HG03135 (cell line): ENCODE measurements around the gene TMA16.
"Not testable (repeated sequence)": the region's sequence is repeated elsewhere in the genome, so short reads cannot be mapped to it uniquely, and the experiment has no call there.

Experiments used
- ATAC-seq: cut with Tn5 transposase; IDR thresholded peaks from one replicate; pipeline ENCODE4 v1.9.1; 2021; ENCODE audit warnings: mild to moderate bottlenecking, moderate library complexity; ENCODE audit not compliant: unreplicated experiment

TMA16 gene

DNA sequence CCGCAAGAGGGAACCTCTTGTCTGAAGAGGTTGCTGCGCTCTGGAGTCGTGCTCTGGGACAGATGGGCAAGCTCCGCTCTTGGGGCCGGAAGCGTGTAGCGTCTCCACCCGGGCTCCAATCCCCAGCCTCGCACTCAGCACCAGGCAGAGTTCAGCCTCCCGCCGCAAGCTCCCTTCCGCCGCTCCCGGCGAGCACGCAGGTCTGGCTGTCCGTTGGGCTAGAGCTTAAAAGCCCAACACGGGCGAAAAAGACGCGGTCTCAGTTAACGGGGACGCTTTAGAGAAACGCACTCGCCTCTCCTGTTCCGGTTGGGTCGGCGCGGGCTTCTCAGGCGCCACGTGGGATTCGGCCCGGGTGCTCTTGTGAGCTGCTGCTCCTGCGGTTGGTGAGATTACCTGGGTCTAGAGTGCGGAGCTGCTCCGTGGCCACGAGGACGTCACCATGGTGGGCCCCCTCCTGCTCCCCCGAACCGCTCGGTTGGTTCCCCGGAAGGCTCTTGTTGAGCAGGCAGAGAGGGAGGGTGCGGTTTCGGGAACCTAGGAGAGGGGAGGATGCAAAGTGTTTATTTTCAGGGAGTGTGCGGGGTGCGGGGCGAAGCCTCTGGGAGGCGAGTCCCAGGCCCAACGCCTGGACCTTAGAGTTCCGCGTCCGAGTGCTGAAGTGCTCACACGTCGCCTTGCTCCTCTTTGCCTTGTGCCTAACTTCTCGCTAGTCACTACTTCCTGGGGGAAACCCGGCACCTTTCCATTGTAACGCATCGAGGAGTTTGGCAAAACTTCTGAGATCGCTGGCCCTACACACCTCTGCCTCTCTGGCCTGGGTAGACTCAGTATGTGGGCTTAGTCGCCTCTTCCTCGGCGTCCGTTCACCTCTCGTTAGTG, at the start of gene TMA16:
TSS of gene TMA16 (plus strand) at position 331 of the 882 bp plus-strand sequence. CDS start at position 443, 112 bp downstream.
- ATAC-seq: peak; percentile 87

- not testable (repeated sequence) for ATAC-seq
Measured at GRCh38 chr4:163447023-163447422, 47.5 kb upstream of the TMA16 start.

GRCh38 chr4:163447481-163447880, 47.0 kb upstream of the TMA16 start:
- no peak for ATAC-seq

GRCh38 chr4:163448540-163449203, 45.8 kb upstream of the TMA16 start:
- ATAC-seq: no peak

DNA sequence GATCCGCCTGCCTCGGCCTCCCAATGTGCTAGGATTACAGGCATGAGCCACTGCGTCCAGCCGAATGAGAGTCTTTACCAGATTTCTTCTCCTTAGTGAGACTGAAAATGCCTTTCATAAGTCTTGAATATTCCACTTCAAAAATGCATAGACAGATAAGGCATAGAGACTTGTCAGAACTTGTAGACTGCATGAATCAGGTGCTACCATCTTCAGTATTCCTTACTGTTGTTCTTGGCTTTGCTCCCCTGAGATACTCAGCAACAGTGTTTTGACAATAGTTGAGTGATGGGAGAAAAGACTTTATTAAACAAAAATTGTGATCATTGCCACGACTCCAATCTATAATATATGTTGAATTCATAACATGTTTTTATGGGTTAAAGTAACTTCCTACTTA, 31.9 kb upstream of the TMA16 start:
- no peak for ATAC-seq

GRCh38 chr4:163467082-163467770, 27.3 kb upstream of the TMA16 start:
- no peak for ATAC-seq

DNA sequence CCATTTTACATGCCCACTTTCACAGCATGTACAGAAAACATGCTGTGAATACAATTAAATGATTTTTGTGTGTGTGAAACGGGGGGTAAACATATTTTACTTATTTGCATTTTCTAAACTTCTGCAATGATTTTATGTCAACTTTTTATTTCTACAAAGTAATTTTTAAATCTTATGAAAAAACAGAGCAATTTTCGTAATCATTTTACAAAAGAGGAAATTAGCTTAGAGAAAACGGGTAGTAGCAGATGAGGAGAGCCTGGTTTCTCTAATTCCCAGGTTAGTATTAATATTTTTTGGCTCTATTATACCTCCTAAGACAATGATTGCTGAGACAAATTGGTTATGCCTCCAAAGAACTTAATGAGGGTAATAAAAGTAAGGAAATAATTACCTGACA, 24.1 kb upstream of the TMA16 start:
- no peak for ATAC-seq

- no peak for ATAC-seq
Measured at GRCh38 chr4:163473130-163473529, 21.4 kb upstream of the TMA16 start.

- no peak for ATAC-seq
Measured at GRCh38 chr4:163473576-163473975, 20.9 kb upstream of the TMA16 start, which contains the start of gene TKTL2. Gene TKTL2 (minus strand): TSS chr4:163473754. CDS start chr4:163473734, 20 bp downstream.

GRCh38 chr4:163474027-163474426, 20.5 kb upstream of the TMA16 start:
- no peak for ATAC-seq

DNA sequence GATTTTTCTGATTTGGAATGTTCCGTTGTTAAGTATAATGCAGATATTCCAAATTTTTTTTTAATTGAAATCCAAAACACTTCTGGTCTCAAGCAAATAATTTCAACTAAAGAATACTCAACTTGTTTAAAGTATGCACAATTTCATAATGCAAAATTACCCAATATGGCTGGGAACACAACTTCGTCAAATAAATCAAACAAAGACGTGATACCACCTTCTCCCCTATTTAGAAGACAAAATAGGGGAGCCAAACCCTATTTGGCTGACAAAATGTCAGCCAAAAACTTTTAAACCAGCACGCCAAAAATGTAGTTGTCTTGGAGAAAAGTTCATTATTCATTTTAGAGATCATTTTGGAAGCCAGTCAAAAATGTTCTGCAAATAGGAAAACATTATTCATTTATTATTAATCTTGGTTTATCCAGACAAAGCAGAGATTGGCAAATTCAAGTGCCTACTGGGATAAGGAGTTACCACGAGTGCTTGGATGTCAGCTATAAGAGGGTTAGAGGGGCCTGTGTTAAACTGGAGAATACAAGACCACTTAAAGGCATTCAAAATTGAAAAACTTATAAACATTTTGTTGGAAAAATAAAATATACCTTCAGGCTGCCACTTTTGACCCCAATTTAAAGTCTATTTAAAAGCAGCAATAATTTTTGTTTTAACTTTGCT, 17.6 kb upstream of the TMA16 start:
- ATAC-seq: no peak

GRCh38 chr4:163482190-163482589, 12.3 kb upstream of the TMA16 start:
- peak; percentile 64 for ATAC-seq

DNA sequence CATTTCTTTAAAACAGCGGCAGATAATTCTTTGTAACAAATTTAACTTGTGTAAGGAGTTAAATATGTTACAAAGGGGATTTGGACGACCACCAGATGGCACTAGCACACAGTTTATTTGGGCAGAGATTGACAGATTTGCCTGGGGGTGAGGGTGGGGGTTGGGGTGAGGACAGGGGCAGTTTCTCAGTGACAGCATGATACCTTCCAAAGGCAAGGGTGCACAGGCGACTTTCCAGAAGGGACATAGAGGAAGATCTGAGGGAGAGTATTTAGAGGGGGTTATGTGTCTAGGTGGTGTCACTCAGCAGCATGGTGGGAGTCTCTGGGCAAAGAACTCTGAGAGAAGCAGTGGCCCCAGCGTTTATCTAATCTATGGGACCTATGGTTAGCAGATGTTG, 9.6 kb upstream of the TMA16 start:
- no peak for ATAC-seq

DNA sequence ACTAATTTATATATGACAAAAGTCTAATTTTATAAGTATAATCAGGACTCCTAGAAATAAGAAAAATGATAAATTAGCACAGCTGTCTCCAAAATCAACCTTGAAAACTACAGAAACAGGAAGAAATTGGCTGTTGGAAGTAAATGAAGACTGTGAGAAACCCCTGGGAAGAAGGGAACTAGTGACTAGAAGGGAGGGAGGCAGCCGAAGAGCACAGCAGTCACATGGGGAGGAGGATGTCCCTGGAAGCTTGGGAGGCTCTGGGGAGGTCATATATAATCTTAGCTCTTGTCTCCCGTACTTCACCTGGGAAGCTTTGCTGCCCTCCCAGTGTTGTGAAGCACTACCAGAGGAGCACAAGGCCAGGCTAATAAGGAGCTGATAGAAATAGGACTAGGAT, 8.9 kb upstream of the TMA16 start:
- no peak for ATAC-seq

DNA sequence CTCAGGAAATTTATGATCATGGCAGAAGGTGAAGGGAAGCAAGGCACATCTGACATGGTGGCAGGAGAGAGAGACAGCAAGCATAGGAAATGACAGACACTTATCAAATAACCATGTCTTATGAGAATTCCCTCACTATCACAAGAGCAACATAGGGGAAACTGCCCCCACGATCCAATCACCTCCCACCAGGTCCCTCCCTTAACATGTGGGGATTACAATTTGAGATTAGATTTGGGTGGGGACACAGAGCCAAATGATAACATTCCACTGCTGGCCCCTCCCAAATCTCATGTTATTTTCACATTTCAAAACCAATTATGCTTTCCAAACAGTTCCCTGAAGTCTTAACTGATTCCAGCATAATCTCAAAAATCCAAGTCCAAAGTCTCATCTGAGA, 8.2 kb upstream of the TMA16 start:
- ATAC-seq: no peak

DNA sequence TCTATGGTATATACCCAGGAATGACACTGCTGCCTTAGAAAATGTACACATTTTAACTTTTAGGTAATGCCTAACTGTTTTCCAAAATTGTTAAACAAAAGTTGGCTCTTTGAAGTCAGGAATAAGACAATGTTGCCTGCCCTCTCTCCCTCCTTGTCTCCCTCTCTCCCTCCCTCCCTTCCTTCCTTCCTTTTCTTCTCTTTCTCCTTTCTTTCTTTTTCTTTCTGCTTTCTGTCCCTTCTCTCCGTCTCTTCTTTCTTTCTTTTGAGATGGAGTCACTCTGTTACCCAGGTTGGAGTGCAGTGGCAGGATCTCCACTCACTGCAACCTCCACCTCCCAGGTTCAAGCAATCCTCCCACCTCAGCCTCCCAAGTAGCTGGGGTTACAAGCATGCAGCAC, 4.6 kb upstream of the TMA16 start:
- ATAC-seq: no peak

DNA sequence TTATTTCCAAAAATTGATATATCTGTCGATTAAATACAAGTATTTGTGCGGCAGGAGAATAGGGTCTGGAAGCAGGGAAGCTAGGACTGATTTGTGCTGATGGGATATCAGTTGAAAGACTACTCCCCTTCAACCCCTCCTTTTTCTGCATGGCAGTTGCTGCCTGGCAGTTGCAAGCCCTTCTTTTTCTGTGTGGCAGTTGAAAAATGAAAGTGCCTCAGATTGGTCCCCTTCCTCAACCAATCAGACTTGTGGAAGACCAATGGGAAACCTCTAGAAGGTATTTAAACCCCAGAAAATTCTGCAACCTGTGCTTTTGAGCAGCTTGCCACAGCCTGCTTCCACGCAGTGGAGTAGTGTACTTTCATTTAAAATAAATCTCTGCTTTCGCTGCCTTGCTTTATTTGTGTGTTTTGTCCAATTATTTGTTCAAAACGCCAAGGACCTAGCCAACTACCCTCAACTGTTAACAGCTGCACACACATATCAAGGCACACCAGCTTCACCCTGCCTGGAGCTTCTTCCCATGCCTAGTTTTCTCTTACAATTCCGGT, 1.5 kb upstream of the TMA16 start:
- ATAC-seq: no peak

DNA sequence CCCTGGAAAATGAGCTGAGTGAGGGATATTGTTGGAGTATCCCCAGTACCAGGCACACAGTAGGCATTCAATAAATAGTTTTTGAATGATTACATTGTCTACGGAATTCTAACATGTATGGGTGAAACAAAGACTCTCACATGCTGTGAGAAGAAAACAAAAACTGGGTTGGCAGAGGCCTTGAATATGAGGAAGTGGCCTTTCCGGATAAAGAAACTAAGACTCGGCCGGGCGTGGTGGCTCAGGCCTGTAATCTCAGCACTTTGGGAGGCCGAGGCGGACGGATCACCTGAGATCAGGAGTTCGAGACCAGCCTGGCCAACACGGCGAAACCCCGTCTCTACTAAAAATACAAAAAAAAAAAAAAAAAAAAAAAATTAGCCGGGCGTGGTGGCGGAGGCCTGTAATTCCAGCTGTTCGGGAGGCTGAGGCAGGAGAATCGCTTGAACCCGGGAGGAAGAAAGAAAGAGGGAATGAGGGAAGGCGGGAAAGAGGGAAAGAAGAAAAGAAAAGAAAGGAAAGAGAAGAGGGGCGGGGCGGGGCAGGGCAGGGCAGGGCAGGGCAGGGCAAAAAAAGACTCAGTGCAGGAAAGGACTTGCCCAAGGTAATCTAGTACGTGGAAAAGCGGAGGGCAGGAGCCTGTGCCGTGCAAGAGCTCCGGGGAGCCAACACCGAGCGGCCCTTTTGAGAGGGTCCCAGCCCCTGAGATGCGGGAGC, 689 bp upstream of the TMA16 start:
- ATAC-seq: peak; percentile 27

DNA sequence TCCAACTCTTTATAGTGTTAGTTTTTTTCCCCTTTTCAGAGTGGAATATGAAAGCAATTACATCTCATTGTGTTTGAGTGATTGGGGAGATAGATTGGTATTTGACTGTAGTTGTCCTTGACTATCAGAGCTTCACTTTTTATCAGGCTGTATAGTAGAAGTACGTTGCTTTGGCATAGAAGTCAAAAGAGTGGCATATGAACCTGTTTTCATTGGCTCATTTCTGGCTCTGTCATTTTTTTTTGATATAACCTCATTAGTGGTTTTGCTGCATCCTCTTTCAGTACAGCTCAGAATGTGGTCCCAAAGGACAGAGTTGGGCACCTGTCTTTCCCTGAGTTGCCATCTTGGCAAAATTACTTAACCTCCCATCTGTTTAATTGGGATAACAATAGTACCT, 1.4 kb downstream of the TMA16 start:
- peak; percentile 29 for ATAC-seq

- ATAC-seq: no peak
Measured at GRCh38 chr4:163500586-163500985, 6.1 kb downstream of the TMA16 start.
